M059J (cell line): ENCODE data around the gene ZNF503. TPM values are rescaled to one million over a fixed set of nuclear protein-coding genes. Genes with fewer than 3 reads are reported as not detected.

Experiments
- DNase-seq: peaks from one replicate; pipeline ENCODE4 v3.0.0-alpha.2; 2012; ENCODE audit warnings: low read depth
- total RNA-seq: library from RNA; depleted of rRNA; stranded (reverse); fragments of >200 nt; shearing (Covaris generic); gene quantifications from 2 replicates; pipeline ENCODE4 v1.2.3, GENCODE V29; 2014; rRNA removed

ZNF503 gene
- total RNA-seq, 1 experiment from 2014 or later: 13.8 TPM

DNA sequence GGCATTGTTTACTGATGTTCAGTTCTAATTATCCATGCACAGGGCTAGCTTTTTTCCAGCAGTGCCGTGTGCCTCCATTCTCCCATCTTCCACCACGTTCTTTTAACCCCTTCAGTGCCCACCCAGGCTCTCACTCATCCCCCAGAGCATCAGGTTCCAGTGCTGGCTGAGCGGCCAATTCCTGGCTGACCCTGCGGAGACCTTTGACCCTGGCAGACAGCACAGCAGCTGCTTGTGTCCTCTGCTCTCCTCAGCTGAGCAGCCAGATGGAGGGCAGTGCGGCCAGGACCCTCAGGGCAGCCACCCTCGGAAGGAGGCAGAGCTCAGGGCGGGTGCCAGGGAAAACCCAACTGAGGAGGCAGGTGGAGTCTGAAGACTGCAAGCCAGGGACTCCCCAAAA, 48.4 kb downstream of the ZNF503 start:
- DNase-seq: no peak

DNA sequence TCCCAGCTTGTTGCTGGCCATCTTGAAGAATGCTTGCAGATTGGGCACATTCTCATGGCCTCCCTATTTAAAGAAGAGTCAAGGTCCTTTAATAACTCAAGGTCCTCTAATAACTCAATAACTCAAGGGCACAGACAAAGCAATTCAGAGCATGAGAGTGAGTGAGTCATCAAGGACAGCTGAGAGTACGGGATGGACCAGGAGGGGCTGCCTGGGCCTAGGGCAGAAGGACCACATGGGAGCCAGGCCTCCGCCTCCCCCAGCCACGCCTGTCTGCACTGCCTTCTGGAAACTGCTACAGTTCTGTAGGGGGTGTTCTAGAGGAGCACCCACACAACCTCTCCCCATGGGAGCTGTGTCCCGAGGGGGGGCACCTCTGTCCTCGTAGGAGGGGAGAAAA, 48.9 kb downstream of the ZNF503 start:
- peak; percentile 11 for DNase-seq

GRCh38 chr10:75351637-75352036, 49.9 kb downstream of the ZNF503 start:
- DNase-seq: no peak

DNA sequence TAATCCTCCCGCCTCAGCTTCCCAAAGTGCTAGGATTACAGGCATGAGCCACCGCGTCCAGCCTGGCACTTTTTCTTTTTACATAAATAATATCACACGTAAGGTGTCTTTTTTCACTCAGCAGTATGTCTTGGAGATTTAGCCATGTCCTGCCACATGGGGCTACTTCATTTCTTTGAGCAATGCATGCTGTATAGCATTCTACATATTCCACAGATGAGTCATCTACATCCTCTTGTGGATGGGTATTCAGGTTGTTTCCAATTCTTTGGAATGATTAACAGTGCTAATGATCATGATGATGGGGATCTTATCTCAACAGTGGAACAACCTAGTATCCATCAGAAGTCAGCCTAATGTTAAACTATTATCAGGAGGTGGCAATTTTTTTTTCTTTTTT, 50.8 kb downstream of the ZNF503 start:
- DNase-seq: peak; percentile 59

Other genes starting within 250 kb of the ZNF503 start
- 185 and 226 TPM in 2 replicates for gene VDAC2, start 191.0 kb downstream of the ZNF503 start, total RNA-seq
- 5.6 and 16.4 TPM in 2 replicates for gene COMTD1, start 165.8 kb downstream of the ZNF503 start, total RNA-seq
- 8.0 and 36.7 TPM in 2 replicates for gene LRMDA, start 29.9 kb upstream of the ZNF503 start, total RNA-seq